ENCODE measurements around the gene MUC4.
A peak's percentile ranks its signal among the peaks of the same experiment; 100 is the strongest.
"Not testable (repeated sequence)": the region's sequence is repeated elsewhere in the genome, so short reads cannot be mapped to it uniquely, and the experiment has no call there.

Gene MUC4

DNA sequence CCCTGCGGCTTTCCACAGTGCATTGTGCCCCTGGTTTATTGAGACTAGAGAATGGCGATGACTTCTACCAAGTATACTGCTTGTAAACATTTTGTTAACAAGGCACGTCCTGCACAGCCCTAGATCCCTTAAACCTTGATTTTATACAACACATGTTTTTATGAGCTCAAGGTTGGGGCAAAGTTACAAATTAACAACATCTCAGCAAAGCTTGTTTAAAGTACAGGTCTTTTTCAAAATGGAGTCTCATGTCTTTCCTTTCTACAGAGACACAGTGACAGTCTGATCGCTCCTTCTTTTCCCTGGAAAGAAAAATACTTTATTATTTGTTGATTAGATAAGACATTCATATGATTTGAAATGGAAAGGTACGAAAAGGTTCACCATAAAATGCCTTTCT is 82.9 kb downstream of the MUC4 start:
- DNase-seq (ENCODE audit: low read depth, low spot score); H3K4me3 ChIP-seq (ENCODE audit: low read length): not testable (repeated sequence)

DNA sequence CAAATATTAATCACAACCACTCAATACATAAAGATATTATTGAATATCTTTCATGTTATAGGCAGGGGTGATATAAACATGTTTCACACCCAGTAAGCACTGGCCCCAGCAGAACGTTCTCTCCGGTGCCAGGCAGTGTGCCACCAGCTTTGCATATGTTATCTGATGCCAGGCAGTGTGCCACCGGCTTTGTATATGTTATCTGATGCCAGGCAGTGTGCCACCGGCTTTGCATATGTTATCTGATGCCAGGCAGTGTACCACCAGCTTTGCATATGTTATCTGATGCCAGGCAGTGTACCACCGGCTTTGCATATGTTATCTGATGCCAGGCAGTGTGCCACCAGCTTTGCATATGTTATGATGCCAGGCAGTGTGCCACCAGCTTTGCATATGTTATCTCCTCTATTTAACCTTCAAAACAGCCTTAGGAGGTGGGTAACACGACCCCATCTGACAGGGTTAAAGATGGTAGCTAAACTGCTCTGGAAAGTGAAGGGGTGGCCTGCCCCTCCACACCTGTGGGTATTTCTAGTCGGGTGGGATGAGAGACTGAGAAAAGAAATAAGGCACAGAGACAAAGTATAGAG is 84.0 kb downstream of the MUC4 start:
- DNase-seq (ENCODE audit: low read depth, low spot score): no peak
- no peak overlapping the region for H3K4me3 ChIP-seq (ENCODE audit: low read length)

DNA sequence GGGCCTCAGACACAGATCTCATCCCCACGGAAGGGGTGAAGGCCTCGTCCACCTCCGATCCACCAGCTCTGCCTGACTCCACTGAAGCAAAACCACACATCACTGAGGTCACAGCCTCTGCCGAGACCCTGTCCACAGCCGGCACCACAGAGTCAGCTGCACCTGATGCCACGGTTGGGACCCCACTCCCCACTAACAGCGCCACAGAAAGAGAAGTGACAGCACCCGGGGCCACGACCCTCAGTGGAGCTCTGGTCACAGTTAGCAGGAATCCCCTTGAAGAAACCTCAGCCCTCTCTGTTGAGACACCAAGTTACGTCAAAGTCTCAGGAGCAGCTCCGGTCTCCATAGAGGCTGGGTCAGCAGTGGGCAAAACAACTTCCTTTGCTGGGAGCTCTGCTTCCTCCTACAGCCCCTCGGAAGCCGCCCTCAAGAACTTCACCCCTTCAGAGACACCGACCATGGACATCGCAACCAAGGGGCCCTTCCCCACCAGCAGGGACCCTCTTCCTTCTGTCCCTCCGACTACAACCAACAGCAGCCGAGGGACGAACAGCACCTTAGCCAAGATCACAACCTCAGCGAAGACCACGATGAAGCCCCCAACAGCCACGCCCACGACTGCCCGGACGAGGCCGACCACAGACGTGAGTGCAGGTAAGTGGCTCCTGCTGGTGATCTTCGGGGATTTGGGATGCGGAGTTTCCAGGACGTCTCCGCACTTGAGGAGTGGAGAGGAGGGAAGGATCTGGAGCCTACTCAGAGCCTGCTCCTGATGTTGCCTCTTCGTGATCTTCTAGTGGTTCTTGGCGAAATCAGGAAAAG is 85.6 kb downstream of the MUC4 start:
- H3K4me3 ChIP-seq (ENCODE audit: low read length); DNase-seq (ENCODE audit: low read depth, low spot score): not testable (repeated sequence)

DNA sequence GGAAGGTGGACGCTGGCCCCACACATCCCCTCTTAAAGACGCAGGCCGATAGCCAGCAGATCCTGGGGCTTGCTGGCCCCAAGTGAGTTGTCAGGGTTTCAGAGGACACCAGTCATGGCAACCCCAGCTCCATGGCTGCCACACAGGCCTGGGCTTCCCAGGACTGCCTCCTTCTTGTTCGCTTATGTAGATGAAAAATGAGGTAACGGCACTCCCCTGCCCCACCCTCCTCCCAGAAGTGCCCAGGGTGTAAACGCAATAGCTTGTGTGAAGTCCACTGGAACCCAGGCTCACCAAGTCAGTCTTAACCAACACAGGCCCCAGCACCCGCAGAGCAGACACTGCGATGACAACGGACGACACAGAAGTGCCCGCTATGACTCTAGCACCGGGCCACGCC is 87.4 kb downstream of the MUC4 start:
- not testable (repeated sequence) for DNase-seq (ENCODE audit: low read depth, low spot score); H3K4me3 ChIP-seq (ENCODE audit: low read length)

DNA sequence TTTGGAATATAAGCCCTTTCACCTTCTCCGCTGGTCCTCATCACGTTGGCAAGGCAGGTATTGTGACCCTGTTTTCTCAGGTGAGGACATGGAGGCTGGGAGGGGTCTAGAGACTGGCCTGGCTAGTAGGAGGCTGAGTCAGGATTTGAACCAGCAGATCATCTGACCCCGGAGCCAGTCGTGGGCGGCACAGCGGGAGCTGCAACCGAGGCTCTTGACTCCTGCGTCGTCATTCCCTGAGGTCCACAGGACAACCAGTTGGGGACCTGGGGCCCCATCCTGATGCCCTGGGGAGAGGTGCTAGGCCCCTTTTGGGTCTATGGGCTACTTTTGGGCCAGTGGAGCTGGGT is 88.8 kb downstream of the MUC4 start:
- DNase-seq (ENCODE audit: low read depth, low spot score); H3K4me3 ChIP-seq (ENCODE audit: low read length): not testable (repeated sequence)

DNA sequence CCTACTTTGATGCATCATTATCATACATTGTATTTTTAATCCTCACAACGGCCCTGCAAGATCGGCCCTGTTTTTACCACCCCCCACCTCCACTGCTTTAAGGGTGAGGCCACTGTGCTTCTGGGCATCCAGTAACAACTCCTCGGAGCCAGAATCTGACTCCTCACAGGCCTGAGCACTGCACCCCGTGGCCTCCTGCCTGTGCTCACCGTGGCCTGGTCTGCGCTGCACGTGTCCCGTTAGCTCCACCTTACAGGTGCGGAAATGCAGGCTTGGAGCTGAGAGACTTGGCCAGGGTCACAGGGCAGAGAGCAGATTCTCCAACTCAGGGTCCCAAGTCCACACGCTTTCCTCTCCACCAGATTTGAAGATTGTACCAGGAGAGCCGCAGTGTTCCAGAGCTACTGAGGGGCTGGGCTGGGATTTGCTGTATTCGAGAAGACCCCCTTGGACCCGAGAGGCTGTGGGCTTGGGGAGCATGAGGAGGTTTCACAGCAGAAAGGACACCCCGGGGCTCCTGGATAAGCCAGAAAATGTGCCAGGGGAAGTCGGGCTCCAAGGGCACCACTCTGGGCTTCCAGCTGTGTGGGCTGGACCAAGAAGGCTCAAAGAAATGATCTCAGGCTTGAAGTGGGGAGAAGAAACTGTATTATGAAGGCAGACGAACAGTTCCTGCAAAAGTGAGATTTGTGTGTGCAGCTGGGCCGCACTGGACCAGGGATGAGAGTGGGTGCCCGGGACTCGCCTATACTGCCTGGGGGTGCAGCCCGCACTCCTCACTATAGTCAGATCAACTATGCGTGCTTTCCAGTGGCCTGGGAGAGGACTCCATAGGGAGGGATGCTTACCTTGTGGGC is 89.4 kb downstream of the MUC4 start:
- DNase-seq (ENCODE audit: low read depth, low spot score); H3K4me3 ChIP-seq (ENCODE audit: low read length): not testable (repeated sequence)

DNA sequence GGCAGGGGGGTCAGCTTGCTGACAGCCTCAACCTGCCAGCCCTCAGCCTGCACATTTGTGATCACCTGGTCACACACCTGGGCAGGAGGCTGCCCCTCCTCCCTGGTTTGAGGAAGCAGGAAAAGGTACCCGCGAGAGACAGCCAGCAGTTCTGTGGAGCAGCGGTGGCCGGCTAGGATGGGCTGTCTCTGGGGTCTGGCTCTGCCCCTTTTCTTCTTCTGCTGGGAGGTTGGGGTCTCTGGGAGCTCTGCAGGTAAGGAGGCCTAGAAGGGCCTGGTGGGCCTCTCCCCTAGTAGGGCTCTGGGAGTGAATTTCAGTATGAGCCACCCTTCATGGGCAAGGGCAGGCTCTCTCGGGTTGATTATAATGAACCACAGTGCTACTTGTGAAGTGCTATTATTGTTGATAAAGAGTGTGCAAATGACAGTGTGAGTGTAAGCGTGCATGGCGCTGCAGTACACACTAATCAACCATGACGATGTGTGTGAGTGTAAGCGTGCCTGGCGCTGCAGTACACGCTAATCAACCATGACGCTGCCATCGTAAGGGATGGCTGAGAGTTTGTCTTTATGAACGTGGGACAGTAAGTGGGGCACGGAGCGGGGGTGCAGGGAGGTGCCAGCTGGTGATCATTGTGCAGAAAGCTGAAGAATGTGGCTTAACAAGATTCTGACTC is 90.8 kb downstream of the MUC4 start, which contains the start of gene MUC20:
Gene MUC20 (plus strand): TSS at position 148 of the 676 bp plus-strand sequence. CDS start 30 bp downstream, at position 178.
- H3K4me3 ChIP-seq (ENCODE audit: low read length); DNase-seq (ENCODE audit: low read depth, low spot score): not testable (repeated sequence)

DNA sequence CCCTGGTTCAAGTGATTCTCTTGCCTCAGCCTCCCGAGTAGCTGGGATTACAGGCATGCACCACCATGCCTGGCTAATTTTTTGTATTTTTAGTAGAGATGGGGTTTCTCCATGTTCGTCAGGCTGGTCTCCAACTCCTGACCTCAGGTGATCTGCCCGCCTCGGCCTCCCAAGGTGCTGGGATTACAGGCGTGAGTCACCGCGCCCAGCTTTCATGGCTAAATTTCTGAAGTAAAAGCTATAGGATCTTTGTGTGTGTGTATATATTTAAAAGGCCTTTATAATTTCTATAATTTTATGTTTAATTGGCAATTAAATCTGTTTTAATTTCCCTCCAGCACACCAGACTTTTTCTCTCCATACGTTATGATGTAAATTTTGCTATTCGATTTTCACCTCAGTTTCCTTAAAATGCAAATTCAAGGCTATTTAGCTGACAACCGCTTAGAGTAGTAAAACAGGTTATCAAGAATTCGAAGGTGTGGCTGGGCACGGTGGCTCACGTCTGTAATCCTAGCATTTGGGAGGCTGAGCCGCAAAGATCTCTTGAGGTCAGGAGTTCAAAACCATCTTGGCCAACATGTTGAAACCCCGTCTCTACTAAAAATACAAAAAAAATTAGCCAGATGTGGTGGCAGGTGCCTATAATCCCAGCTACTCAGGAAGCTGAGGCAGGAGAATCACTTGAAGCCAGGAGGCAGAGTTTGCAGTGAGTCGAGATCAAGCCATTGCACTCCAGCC is 92.0 kb downstream of the MUC4 start:
- DNase-seq (ENCODE audit: low read depth, low spot score); H3K4me3 ChIP-seq (ENCODE audit: low read length): not testable (repeated sequence)

DNA sequence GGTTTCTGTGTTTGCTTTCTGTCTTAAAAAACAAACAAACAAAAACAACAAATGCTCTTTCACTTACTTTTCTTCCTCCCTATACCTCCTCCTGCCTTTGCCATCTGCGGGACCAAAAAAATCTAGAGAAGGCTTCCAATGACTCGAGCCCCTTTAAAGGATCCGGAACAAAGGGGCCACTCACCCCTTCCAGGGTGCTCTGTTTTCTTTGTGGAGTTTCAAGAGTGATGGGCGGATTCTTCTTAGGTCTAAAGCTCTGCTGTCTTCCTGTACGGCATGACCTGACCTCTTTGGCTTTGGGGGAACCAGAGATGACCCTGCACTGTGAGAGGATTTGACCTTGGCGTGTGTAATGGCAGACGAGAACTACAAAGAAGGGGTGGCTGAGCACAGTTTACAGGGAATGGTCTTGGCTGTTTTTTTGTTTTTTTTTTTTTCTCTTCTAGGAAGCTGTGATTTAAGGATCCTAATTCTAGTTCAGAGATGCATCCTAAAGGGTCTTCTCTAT is 93.2 kb downstream of the MUC4 start:
- DNase-seq (ENCODE audit: low read depth, low spot score): no peak

DNA sequence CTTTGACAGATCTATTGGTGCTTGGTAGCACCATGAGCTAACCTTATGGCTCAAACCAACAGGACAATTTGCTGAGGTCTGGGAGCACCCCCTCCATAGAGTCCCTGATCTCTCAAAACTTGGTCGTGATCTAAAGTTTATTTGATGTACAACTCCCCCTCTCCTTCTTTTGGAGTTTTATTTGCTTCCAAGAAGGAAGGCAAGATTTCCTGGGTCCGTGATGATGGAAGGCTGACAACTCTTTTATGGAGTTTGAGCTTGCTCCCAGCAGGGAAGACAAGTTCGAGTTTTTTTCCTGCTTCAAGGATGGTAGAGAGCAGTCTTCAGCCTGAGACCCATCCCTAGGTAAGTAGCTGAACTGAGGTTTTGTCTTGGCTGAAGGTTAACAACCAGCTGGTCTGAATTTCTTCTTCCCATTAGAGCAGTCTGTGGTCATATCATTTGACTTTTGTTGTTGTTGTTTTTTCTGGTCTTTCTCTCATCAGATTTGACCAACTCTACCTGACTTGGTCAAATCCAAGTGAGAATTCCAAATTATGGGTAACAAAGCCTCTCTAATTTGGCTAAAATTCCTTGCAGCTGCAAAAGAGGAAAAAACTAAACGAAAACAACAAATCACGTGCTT is 93.8 kb downstream of the MUC4 start:
- no peak for DNase-seq (ENCODE audit: low read depth, low spot score)
- no peak overlapping the region for H3K4me3 ChIP-seq (ENCODE audit: low read length)

More for the DNA sequence above, 93.2 kb downstream of the MUC4 start:
- no peak overlapping the region for H3K4me3 ChIP-seq (ENCODE audit: low read length)

DNA sequence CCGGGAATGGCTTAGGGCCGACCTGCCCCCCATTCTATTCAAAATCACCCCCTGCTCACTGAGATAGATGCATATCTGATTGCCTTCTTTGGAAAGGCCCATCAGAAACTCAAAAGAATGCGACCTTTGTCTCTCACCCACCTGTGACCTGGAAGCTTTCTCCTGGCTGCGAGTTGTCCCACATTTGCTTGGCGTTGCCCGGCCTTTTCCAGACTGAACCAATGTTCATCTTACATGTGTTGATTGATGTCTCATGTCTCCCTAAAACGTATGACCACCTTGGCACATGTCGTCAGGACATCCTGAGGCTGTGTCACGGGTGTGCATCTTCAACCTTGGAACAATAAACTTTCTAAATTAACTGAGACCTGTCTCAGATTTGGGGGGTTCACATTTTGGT is 94.3 kb downstream of the MUC4 start:
- no peak overlapping the region for H3K4me3 ChIP-seq (ENCODE audit: low read length)

DNA sequence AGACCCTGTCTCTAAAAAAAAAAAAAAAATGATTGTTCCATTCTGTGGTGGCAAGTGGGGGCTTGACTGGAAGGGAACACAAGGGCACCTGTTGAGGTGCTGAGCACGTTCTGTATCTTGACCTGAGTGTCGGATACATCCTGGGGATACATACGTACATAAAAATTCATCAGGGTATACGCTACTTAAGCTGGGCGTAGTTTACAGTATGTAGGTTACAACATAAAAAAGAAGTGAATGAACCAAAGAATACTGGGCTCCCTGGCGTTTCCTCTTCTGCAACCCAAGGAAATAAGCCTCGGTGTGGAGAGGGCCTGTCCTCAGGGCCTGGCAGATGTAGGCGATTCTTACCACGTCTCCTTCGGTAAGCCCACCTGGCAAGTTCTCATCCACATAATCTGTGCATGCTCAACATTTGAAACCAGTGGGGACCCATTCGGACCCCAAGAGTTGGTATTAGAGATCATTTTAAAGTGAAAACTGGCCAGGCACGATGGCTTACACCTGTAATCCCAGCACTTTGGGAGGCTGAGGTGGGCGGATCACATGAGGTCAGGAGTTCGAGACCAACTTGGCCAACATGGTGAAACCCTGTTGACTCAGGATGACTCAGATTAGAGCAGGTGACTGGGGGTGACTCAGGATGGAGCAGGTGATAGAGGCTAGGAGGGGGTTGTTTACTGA is 96.0 kb downstream of the MUC4 start:
- no peak overlapping the region for H3K4me3 ChIP-seq (ENCODE audit: low read length)
- DNase-seq (ENCODE audit: low read depth, low spot score): no peak

More for the DNA sequence above, 94.3 kb downstream of the MUC4 start:
- DNase-seq (ENCODE audit: low read depth, low spot score): no peak

DNA sequence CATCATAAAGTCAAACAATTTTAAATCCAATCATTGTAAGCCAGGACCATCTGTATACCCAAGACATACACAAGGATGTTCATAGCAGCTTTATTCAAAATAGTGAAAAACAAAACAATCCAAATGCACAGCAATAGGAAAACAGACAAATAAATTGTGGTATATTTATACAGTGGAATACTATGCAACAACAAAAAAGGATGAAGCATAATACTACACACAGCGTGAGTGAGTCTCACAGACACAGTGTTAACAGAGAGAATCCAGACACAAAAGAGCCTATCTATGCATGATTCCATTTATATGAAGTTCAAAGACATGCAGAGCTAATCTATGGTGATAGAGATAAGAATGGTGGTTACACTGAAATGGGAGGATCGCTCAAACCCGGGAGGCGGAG is 96.6 kb downstream of the MUC4 start:
- no peak for DNase-seq (ENCODE audit: low read depth, low spot score)
- no peak overlapping the region for H3K4me3 ChIP-seq (ENCODE audit: low read length)

DNA sequence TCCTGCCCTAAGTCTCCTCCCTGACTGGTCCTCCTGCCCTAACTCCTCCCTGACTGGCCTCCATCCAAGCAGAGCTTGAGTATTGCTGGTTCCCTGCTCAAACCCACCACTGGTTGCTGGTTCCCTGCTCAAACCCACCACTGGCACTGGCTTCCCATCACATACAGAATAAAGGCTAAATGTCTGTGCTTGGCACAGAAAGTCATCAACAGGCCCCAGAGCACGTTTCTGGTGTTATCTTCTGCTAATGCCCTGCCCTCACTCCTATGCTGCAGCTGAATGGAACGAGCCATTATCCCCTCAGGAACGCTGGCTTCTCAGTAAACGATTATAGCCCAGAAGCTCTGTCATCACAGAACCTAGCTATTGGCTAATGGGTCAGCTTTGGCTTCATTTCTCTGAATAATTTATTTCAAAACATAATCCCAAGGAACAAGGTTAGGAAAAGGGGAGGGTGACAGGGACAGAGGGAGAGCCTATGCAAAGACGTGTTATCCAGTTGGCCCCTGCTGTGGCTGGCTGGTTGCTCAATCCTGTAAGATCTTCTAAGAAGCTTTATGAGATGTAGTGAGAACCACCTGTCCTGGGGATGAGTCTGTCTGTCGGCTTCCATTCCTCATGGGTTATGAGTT is 97.2 kb downstream of the MUC4 start:
- DNase-seq (ENCODE audit: low read depth, low spot score): no peak
- H3K4me3 ChIP-seq (ENCODE audit: low read length): no peak overlapping the region

DNA sequence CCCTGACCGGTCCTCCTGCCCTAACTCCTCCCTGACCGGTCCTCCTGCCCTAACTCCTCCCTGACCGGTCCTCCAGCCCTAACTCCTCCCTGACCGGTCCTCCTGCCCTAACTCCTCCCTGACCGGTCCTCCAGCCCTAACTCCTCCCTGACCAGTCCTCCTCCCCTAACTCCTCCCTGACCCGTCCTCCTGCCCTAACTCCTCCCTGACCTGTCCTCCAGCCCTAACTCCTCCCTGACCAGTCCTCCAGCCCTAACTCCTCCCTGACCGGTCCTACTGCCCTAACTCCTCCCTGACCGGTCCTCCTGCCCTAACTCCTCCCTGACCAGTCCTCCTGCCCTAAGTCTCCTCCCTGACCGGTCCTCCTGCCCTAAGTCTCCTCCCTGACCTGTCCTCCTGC is 98.6 kb downstream of the MUC4 start:
- H3K4me3 ChIP-seq (ENCODE audit: low read length): not testable (repeated sequence)
- peak; percentile 54 for DNase-seq (ENCODE audit: low read depth, low spot score)

DNA sequence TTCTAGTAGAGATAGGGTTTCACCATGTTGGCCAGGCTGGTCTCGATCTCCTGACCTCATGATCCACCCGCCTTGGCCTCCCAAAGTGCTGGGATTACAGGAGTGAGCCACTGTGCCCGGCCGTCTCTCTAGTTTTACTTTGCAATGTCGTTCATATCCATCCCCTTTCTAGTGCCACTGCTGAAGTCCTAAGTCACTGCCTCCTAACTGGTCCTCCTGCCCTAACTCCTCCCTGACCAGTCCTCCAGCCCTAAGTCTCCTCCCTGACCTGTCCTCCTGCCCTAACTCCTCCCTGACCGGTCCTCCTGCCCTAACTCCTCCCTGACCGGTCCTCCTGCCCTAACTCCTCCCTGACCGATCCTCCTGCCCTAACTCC is 99.2 kb downstream of the MUC4 start:
- not testable (repeated sequence) for H3K4me3 ChIP-seq (ENCODE audit: low read length)
- peak; percentile 38 for DNase-seq (ENCODE audit: low read depth, low spot score)
